Fibroblast of mammary gland (primary cell): Measurements from ENCODE around the gene TOP2A.
"Not testable (repeated sequence)": the region's sequence is repeated elsewhere in the genome, so short reads cannot be mapped to it uniquely, and the experiment has no call there.

Experiments used
- DNase-seq: peaks from one replicate; pipeline ENCODE4 v3.0.0-alpha.2; 2010; ENCODE audit warnings: low read depth
- H3K4me3 ChIP-seq: 2 replicates; pipeline ENCODE4 v1.5.1; 2011; ENCODE audit warnings: low read depth, mild to moderate bottlenecking, low read length, moderate library complexity; ENCODE audit not compliant: control insufficient read depth
- TF ChIP-seq, protein P1 (sequence below): conservative IDR thresholded peaks from 2 replicates; pipeline ENCODE4 v1.5.1; 2011; ENCODE audit warnings: low read depth, low read length, inconsistent platforms; ENCODE audit not compliant: control insufficient read depth, insufficient read depth

Gene TOP2A

GRCh38 chr17:40374821-40375498 lies 42.7 kb downstream of the TOP2A start:
- DNase-seq: no peak
- TF ChIP-seq, protein P1, sequence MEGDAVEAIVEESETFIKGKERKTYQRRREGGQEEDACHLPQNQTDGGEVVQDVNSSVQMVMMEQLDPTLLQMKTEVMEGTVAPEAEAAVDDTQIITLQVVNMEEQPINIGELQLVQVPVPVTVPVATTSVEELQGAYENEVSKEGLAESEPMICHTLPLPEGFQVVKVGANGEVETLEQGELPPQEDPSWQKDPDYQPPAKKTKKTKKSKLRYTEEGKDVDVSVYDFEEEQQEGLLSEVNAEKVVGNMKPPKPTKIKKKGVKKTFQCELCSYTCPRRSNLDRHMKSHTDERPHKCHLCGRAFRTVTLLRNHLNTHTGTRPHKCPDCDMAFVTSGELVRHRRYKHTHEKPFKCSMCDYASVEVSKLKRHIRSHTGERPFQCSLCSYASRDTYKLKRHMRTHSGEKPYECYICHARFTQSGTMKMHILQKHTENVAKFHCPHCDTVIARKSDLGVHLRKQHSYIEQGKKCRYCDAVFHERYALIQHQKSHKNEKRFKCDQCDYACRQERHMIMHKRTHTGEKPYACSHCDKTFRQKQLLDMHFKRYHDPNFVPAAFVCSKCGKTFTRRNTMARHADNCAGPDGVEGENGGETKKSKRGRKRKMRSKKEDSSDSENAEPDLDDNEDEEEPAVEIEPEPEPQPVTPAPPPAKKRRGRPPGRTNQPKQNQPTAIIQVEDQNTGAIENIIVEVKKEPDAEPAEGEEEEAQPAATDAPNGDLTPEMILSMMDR: no peak
- no peak overlapping the region for H3K4me3 ChIP-seq

DNA sequence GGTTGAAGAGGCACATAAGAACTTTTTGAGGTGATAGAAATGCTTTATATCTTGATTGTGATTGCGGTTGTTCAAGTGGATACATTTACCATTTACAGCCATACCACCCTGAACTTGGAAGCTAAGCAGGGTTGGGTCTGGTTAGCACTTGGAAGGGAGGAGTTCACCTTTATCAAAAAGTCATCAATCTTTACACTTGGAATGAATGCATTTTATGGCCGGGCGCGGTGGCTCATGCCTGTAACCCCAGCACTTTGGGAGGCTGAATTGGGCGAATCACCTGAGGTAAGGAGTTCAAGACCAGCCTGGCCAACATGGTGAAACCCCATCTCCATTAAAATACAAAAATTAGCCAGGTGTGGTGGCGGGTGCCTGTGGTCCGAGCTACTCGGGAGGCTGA lies 43.7 kb downstream of the TOP2A start:
- TF ChIP-seq, protein P1: no peak
- no peak for DNase-seq
- H3K4me3 ChIP-seq: no peak overlapping the region

DNA sequence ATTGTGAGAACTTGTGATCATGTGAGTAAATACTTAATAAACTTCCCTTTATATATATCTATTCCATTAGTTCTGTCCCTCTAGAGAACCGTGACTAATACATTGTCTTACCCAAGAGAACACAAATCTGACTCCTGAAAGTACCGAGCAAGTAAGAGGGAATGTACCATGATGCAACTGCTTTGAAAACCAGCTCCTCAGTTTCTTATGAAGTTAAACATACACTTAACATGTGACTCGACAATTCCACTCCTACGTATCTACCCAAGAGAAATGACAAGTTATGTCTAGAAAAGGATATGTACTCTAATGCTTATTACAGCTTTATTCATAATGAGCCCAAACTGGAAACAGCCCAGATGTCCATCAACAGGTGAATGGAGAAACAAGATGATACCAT lies 44.4 kb downstream of the TOP2A start:
- TF ChIP-seq, protein P1: no peak
- peak; percentile 95 for DNase-seq
- no peak overlapping the region for H3K4me3 ChIP-seq

DNA sequence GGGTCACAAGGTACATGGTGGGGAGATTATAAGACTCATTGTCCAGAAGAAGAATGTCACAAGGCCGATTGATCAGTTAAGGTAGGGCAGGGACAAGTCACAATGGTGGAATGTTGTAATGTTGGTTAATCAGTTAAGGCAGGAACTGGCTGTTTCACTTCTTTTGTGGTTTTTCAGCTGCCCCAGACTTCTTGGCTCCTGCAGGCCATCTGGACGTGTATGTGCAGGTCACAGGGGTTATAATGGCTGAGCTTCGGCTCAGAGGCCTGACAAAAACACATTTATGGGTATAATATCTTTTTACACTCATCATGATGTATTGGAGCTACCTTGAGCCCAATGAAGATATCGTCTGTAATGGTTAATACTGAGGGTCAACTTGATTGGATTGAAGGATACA lies 45.1 kb downstream of the TOP2A start:
- peak; percentile 33 for DNase-seq
- not testable (repeated sequence) for H3K4me3 ChIP-seq

DNA sequence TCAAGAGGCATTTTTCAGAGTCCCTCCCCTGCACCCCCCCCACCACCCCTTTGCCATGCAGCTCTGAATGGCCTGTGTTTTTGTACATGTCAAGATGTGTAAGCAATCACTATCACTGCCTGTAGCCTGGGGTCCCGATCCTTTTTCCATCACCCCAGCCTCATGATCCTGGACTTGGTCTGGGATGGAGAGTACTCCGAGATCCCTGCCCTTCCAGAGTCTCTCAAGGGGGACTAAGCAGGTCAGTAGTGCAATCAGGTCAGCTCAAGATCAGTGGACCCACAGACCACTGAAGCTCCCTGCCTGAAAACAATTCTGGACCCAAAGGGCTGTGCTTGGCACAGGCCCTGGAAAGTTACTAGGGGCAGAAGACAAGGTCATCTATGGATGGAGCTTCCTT lies 45.7 kb downstream of the TOP2A start:
- TF ChIP-seq, protein P1: no peak
- no peak overlapping the region for H3K4me3 ChIP-seq
- no peak for DNase-seq

- DNase-seq: no peak
Observed at GRCh38 chr17:40371261-40371929, 46.3 kb downstream of the TOP2A start.

DNA sequence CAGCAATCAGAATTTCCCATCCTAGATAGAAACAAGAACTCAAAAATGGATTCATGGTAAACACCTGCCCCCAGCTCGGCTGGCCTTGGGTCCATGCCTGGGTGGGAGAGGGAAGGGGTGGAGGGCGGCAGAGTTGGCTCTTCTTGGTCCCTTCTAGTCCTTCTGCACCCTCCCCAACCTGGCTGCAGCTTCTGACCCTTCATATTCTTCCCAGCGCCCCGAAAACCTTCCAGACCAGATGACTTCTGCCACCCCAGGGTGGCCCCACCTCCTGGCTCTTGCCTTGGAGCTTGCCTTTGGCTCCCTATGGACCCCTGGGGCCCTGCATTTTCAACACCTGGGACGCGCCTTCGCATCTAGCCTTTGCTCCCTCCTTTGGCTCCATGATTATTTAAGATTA lies 47.8 kb downstream of the TOP2A start:
- DNase-seq: no peak
- TF ChIP-seq, protein P1: no peak
- H3K4me3 ChIP-seq: no peak overlapping the region

More at GRCh38 chr17:40371261-40371929, 46.3 kb downstream of the TOP2A start:
- no peak overlapping the region for H3K4me3 ChIP-seq
- TF ChIP-seq, protein P1: no peak

- DNase-seq, H3K4me3 ChIP-seq: not testable (repeated sequence)
Observed at GRCh38 chr17:40367728-40368127, 50.0 kb downstream of the TOP2A start.
